Astrocyte (in vitro differentiated cells and primary cell): ENCODE measurements around the gene SIK1.

Source experiments
- EZH2 ChIP-seq: IDR thresholded peaks from 2 replicates; pipeline ENCODE4 v1.6.1; 2012; ENCODE audit warnings: mild to moderate bottlenecking, low read length, inconsistent platforms; ENCODE audit not compliant: insufficient read depth
- TF ChIP-seq, protein P1 (sequence below): IDR thresholded peaks from 2 replicates; pipeline ENCODE4 v1.5.1; 2011; ENCODE audit warnings: low read depth, mild to moderate bottlenecking, inconsistent platforms, low read length, moderate library complexity; ENCODE audit not compliant: insufficient read depth

DNA sequence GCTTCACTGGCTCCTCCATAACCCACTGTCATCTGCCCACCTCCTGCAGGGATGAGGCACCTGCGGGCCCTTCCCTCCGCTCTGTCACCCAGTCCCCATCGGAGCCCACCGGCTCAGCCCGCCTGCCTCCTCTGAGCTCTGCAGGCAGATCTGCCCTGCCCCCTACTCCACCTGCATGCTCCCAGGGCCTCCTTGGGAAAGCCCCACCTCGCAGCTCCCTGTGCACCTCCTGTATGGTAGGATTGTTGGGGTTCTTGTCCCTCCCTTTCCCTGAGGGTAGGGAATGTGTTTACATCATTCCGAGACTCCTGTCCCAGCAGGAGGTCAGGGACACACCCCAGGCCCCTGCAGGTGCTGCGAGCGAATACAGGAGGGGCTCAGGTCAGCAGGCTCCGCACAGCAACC is 50.5 kb downstream of the SIK1 start:
- TF ChIP-seq, protein P1, sequence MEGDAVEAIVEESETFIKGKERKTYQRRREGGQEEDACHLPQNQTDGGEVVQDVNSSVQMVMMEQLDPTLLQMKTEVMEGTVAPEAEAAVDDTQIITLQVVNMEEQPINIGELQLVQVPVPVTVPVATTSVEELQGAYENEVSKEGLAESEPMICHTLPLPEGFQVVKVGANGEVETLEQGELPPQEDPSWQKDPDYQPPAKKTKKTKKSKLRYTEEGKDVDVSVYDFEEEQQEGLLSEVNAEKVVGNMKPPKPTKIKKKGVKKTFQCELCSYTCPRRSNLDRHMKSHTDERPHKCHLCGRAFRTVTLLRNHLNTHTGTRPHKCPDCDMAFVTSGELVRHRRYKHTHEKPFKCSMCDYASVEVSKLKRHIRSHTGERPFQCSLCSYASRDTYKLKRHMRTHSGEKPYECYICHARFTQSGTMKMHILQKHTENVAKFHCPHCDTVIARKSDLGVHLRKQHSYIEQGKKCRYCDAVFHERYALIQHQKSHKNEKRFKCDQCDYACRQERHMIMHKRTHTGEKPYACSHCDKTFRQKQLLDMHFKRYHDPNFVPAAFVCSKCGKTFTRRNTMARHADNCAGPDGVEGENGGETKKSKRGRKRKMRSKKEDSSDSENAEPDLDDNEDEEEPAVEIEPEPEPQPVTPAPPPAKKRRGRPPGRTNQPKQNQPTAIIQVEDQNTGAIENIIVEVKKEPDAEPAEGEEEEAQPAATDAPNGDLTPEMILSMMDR, result no peak
- TF ChIP-seq EZH2, result no peak
